MM.1S (cell line): ENCODE data around the gene IPCEF1.

Source experiments
- CTCF ChIP-seq: fragments of 300-600 bp; sonication (generic); IDR thresholded peaks from 2 replicates; pipeline ENCODE4 v1.5.1; 2016; ENCODE audit warnings: antibody characterized with exemption, low read length, mixed read lengths
- EZH2 ChIP-seq: fragments of 300-600 bp; sonication (generic); optimal IDR thresholded peaks from 2 replicates; pipeline ENCODE3; 2017; ENCODE audit warnings: low read depth, mild to moderate bottlenecking, antibody characterized with exemption, low read length, mixed read lengths

- no peak for TF ChIP-seq CTCF
- TF ChIP-seq EZH2 = no peak
These were observed 38.7 kb upstream of the IPCEF1 start for GRCh38 chr6:154395316-154395715.
